Urinary bladder (tissue), 4 donors: ENCODE measurements around the gene UTP4. TPM values are rescaled to one million over a fixed set of nuclear protein-coding genes. Genes with fewer than 3 reads are reported as not detected.
A peak's percentile ranks its signal among the peaks of the same experiment; 100 is the strongest.
"Not testable (repeated sequence)": the region's sequence is repeated elsewhere in the genome, so short reads cannot be mapped to it uniquely, and the experiment has no call there.

Experiments used
- DNase-seq: peaks from one replicate; pipeline ENCODE4 v3.0.0-alpha.2; 2015; ENCODE audit errors: extremely low spot score
- H3K27ac ChIP-seq: one replicate; pipeline ENCODE4 v1.5.1; 2013; ENCODE audit warnings: low read depth, mild to moderate bottlenecking, moderate library complexity
- H3K36me3 ChIP-seq: one replicate; pipeline ENCODE4 v1.6.1; 2013; ENCODE audit warnings: mild to moderate bottlenecking, moderate library complexity; ENCODE audit not compliant: insufficient read depth
- H3K4me1 ChIP-seq: one replicate; pipeline ENCODE4 v1.6.1; 2013; ENCODE audit warnings: mild to moderate bottlenecking, moderate library complexity; ENCODE audit not compliant: insufficient read depth
- H3K4me3 ChIP-seq: one replicate; pipeline ENCODE4 v1.5.1; 2013; ENCODE audit warnings: low read depth, low read length
- WGBS: extraction: QIAGEN DNeasy Blood & Tissue Kit; methylation state at CpG from one replicate; pipeline ENCODE4 v1.1.7; 2013; 5-methylcytosine and 5-hydroxymethylcytosine counted together
- polyA plus RNA-seq: library from polyadenylated mRNA; stranded (reverse); fragments of 200-250 nt; gene quantifications from one replicate; pipeline ENCODE4 v1.2.3, GENCODE V29; 2013
- total RNA-seq: library from RNA; depleted of rRNA; stranded (reverse); fragments of >200 nt; gene quantifications from one replicate; pipeline ENCODE4 v1.2.3, GENCODE V29; 2014
- donor health status: healthy with polysubstance abuse.
- donor health status: healthy.

The UTP4 gene
- total and polyA plus RNA-seq, 2 donors: 19.0 to 27.1 TPM

GRCh38 chr16:69130461-69130860 is 2.0 kb upstream of the UTP4 start:
- no peaks in the 10 kb centered on the region for H3K4me1 ChIP-seq
- no peak overlapping the region for H3K27ac ChIP-seq
- WGBS: 64% methylated on average over 6 of the region's 6 CpGs
- no peak for DNase-seq
- no peaks in the 10 kb centered on the region for H3K36me3 ChIP-seq
- H3K4me3 ChIP-seq: no peak overlapping the region

GRCh38 chr16:69131167-69131838 is 1.1 kb upstream of the UTP4 start:
- 2% methylated on average over 15 of the region's 15 CpGs for WGBS
- Histone ChIP-seq H3K27ac (peak overlapping the region; percentile 92), H3K4me1 (no peaks in the 10 kb centered on the region), H3K4me3 (peak overlapping the region; percentile 99), H3K36me3 (no peaks in the 10 kb centered on the region)
- DNase-seq: peak; percentile 29

- peak overlapping the region; percentile 97 for H3K27ac ChIP-seq
- H3K4me3 ChIP-seq: peak overlapping the region; percentile 99
- H3K36me3 ChIP-seq: no peaks in the 10 kb centered on the region
- 2% methylated on average over 53 of the region's 53 CpGs for WGBS
- no peaks in the 10 kb centered on the region for H3K4me1 ChIP-seq
- peak; percentile 50 for DNase-seq
Observed at GRCh38 chr16:69131839-69132423, 518 bp upstream of the UTP4 start.

- no peak for DNase-seq
- no peaks in the 10 kb centered on the region for H3K4me1 ChIP-seq
- H3K4me3 ChIP-seq: peak overlapping the region; percentile 99
- WGBS: 41% methylated on average over 5 of the region's 5 CpGs
- no peak overlapping the region for H3K27ac ChIP-seq
- H3K36me3 ChIP-seq: peaks cover 2% of the 10 kb centered on the region
Observed at GRCh38 chr16:69133373-69133954, 1.0 kb downstream of the UTP4 start.

GRCh38 chr16:69138608-69139007 is 6.2 kb downstream of the UTP4 start:
- Histone ChIP-seq H3K36me3 (peaks cover 5% of the 10 kb centered on the region), H3K4me1 (no peaks in the 10 kb centered on the region), H3K27ac (no peak overlapping the region), H3K4me3 (no peak overlapping the region)
- 84% methylated on average over 2 of the region's 2 CpGs for WGBS
- DNase-seq: no peak

GRCh38 chr16:69139464-69139863 is 7.0 kb downstream of the UTP4 start:
- not testable (repeated sequence) for DNase-seq, H3K4me1 ChIP-seq, H3K27ac ChIP-seq, H3K4me3 ChIP-seq, H3K36me3 ChIP-seq
- 96% methylated on average over 7 of the region's 7 CpGs for WGBS

- WGBS: 89% methylated on average over 5 of the region's 5 CpGs
- no peak overlapping the region for H3K4me3 ChIP-seq
- peaks cover 5% of the 10 kb centered on the region for H3K36me3 ChIP-seq
- H3K27ac ChIP-seq: no peak overlapping the region
- no peak for DNase-seq
- H3K4me1 ChIP-seq: no peaks in the 10 kb centered on the region
Observed at GRCh38 chr16:69141014-69141413, 8.6 kb downstream of the UTP4 start.

- Histone ChIP-seq H3K4me1 (no peaks in the 10 kb centered on the region), H3K27ac (no peak overlapping the region), H3K36me3 (peaks cover 5% of the 10 kb centered on the region), H3K4me3 (no peak overlapping the region)
- 91% methylated on average over 4 of the region's 4 CpGs for WGBS
- no peak for DNase-seq
Observed at GRCh38 chr16:69141936-69142335, 9.5 kb downstream of the UTP4 start.

- no peak for DNase-seq
- no peak overlapping the region for H3K27ac ChIP-seq
- peaks cover 4% of the 10 kb centered on the region for H3K36me3 ChIP-seq
- no peak overlapping the region for H3K4me3 ChIP-seq
- WGBS: 88% methylated on average over 11 of the region's 11 CpGs
- H3K4me1 ChIP-seq: no peaks in the 10 kb centered on the region
Observed at GRCh38 chr16:69143116-69143515, 10.7 kb downstream of the UTP4 start.

GRCh38 chr16:69145658-69146057 is 13.2 kb downstream of the UTP4 start:
- Histone ChIP-seq H3K4me1 (no peaks in the 10 kb centered on the region), H3K36me3 (peaks cover 4% of the 10 kb centered on the region), H3K27ac (no peak overlapping the region), H3K4me3 (no peak overlapping the region)
- 63% methylated on average over 4 of the region's 4 CpGs for WGBS
- DNase-seq: no peak

- H3K27ac ChIP-seq, H3K36me3 ChIP-seq, H3K4me1 ChIP-seq, H3K4me3 ChIP-seq, DNase-seq: not testable (repeated sequence)
- WGBS: 79% methylated on average over 9 of the region's 9 CpGs
Observed at GRCh38 chr16:69149621-69150020, 17.2 kb downstream of the UTP4 start.

- WGBS: 60% methylated on average over 16 of the region's 16 CpGs
- H3K4me1 ChIP-seq: no peaks in the 10 kb centered on the region
- H3K27ac ChIP-seq: no peak overlapping the region
- DNase-seq: peak; percentile 65
- H3K4me3 ChIP-seq: no peak overlapping the region
- peaks cover 12% of the 10 kb centered on the region for H3K36me3 ChIP-seq
Observed at GRCh38 chr16:69150146-69150865, 17.9 kb downstream of the UTP4 start.

- Histone ChIP-seq H3K4me3 (no peak overlapping the region), H3K4me1 (no peaks in the 10 kb centered on the region), H3K36me3 (peaks cover 14% of the 10 kb centered on the region), H3K27ac (no peak overlapping the region)
- 82% methylated on average over 3 of the region's 3 CpGs for WGBS
- no peak for DNase-seq
Observed at GRCh38 chr16:69157196-69157595, 24.7 kb downstream of the UTP4 start.

- Histone ChIP-seq H3K4me3 (no peak overlapping the region), H3K27ac (no peak overlapping the region), H3K4me1 (no peaks in the 10 kb centered on the region), H3K36me3 (peaks cover 11% of the 10 kb centered on the region)
- no peak for DNase-seq
- 84% methylated on average over 1 of the region's 1 CpG for WGBS
Observed at GRCh38 chr16:69160192-69160591, 27.7 kb downstream of the UTP4 start.
